C4-2B (cell line): ENCODE results near the gene SLC66A3.

Experiments
- H3K27ac ChIP-seq: fragments of 450-650 bp; 2 replicates; pipeline ENCODE4 v1.5.1; 2017
- ZFX ChIP-seq: fragments of 450-650 bp; IDR thresholded peaks from 2 replicates; pipeline ENCODE4 v1.6.1; 2017
- TF ChIP-seq, protein P1 (sequence below): fragments of 450-650 bp; conservative IDR thresholded peaks from 2 replicates; pipeline ENCODE4 v1.5.1; 2017; ENCODE audit warnings: mild to moderate bottlenecking

SLC66A3 gene

DNA sequence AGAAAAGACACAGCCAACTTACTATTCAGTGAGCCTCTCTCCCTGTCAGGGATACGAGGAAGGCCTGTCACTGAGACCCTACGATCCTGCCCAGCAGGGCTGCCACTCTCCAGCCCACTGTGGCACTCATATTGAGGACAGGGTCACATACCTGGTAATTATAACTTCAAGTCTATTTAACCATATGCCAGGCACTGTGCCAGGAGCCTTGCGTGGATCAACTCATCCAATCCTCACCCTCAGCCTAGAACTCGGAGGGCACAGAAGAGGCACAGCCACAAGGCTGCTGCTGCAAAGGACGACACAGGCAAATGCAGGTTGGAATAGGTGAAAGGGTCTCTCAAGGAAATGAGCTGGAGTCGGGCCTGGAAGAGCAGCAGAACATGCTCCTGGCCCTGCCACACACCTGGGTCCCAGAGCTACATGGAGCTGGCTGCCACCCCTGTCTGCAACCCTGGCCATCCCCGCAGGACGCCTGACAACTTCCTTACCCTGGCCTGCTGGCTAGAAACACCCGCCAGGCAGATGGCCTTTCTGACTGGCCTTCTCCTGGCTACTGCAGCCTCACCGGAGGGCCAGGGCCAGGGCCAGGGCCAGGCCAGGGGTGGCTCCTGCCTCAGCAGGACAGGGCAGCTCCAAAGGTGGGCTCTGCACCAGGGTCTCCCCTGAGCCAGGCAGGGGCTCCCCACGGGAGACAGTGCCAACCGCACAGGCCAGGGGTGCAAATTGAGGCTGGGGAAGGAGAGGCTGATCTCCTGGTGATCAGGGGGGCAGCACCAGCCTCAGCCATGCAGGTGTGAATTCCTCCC lies 32.1 kb upstream of the SLC66A3 start:
- no peak overlapping the region for H3K27ac ChIP-seq
- TF ChIP-seq, protein P1, sequence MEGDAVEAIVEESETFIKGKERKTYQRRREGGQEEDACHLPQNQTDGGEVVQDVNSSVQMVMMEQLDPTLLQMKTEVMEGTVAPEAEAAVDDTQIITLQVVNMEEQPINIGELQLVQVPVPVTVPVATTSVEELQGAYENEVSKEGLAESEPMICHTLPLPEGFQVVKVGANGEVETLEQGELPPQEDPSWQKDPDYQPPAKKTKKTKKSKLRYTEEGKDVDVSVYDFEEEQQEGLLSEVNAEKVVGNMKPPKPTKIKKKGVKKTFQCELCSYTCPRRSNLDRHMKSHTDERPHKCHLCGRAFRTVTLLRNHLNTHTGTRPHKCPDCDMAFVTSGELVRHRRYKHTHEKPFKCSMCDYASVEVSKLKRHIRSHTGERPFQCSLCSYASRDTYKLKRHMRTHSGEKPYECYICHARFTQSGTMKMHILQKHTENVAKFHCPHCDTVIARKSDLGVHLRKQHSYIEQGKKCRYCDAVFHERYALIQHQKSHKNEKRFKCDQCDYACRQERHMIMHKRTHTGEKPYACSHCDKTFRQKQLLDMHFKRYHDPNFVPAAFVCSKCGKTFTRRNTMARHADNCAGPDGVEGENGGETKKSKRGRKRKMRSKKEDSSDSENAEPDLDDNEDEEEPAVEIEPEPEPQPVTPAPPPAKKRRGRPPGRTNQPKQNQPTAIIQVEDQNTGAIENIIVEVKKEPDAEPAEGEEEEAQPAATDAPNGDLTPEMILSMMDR: no peak
- no peak for TF ChIP-seq ZFX

DNA sequence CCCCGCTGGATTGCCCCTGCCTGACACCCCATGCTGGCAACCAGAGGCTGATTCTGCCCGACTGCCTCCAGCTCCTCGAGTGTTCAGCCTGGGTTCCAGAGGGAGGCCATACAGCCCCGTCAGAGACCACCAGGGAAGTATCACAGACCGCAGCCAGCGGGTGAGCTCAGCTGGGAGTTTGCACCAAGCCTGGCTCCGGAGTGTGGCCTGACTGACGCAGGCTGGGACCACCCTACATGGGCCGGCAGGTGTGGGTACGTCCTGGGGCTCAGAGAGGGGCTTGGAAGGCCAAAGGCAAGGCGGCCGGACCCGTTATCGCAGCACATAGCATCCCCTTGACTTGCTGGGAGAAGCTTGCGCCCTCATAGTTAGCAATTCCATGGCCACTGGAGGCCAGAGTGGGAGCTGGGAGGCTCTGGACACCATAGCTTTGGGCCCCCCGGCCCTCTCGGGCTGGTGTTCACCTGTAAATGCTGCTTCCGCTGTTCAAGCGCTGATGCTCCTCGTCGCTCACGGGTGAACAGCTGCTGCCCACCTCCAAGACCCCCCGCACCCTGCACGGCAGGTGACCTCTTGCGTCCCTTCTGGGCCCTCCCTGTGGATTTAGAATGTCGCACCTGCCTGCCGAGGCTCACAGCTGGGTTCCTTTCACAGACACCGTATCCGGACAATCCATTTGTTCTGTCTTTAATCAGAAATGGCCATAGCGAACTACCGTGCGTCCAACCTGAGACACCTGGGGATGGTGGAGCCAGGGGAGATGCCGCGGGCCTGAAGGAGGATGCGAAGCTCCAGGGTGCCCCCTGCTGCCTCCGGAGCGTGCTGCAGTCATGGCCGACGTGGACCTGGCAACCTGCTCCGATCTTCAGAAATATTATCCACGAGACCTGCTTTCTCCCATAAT lies 31.2 kb upstream of the SLC66A3 start:
- TF ChIP-seq, protein P1: peak; percentile 92
- no peak for TF ChIP-seq ZFX
- no peak overlapping the region for H3K27ac ChIP-seq

DNA sequence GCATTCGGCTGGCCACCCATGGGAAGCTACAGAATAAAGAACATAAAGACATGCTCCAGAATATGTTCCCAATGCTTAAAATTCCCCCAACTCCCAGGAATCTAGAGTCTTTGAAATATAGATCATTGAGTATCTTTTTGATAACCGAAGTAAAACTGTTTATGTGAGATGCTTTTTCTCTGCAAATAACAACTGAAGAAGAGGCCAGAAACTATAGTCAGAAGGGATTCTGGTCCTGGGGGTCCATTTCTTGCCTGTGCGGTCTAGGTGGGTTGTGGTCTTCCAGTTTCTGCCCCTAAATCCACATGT lies 30.6 kb upstream of the SLC66A3 start:
- no peak for TF ChIP-seq ZFX
- TF ChIP-seq, protein P1: peak; percentile 70
- no peak overlapping the region for H3K27ac ChIP-seq

DNA sequence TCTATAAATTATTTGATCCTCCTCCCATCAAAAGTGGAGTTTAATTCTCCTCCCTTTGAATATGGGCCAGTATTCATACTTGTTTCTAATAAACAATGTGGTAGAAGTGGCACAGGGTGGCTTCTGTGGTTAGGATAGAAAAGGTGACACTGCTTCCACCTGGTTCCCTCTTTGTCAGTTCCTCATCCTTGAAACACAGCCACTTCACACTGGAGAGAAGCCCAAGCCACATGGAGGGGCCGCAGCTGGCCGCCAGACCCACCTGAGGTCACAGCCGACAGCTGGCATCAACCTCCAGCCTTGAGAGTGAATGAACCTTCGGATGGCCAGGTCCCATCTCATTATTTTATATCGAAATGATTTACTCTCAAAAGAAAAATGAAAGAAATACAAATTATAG lies 27.5 kb upstream of the SLC66A3 start:
- no peak for TF ChIP-seq ZFX
- TF ChIP-seq, protein P1: no peak
- no peak overlapping the region for H3K27ac ChIP-seq

DNA sequence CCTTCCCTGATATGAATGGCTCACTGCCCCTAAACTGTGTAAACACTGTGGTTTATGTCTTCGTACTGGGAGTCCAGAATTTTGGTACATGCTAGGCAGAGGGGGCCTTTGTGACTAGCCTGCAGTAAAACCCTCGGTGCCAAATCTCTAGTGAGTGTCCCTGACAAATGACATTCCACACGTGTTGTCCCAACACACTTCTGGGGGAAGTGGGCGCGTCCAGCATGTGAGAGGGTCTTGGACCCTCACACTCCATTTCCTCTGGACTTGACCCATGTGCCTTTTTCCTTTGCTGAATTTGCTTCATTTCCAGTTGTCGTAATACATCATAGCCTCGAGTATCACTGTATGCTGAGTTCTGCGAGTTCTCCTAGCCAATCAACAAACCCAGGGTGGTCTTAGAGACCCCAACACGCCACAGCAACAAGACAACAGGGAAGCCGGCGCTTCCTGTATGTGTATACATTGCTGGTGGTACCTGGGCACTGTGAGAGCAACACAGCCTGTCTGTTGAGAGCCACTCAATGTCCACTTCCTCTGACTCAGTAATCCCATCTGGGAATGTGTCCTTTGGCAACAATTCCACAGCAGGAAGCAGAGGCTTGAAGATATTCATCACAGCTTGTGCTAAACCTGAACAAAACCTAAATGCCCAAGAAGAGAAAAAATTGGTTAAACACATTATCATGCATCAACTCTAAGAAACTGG lies 26.9 kb upstream of the SLC66A3 start:
- TF ChIP-seq ZFX: no peak
- TF ChIP-seq, protein P1: no peak

DNA sequence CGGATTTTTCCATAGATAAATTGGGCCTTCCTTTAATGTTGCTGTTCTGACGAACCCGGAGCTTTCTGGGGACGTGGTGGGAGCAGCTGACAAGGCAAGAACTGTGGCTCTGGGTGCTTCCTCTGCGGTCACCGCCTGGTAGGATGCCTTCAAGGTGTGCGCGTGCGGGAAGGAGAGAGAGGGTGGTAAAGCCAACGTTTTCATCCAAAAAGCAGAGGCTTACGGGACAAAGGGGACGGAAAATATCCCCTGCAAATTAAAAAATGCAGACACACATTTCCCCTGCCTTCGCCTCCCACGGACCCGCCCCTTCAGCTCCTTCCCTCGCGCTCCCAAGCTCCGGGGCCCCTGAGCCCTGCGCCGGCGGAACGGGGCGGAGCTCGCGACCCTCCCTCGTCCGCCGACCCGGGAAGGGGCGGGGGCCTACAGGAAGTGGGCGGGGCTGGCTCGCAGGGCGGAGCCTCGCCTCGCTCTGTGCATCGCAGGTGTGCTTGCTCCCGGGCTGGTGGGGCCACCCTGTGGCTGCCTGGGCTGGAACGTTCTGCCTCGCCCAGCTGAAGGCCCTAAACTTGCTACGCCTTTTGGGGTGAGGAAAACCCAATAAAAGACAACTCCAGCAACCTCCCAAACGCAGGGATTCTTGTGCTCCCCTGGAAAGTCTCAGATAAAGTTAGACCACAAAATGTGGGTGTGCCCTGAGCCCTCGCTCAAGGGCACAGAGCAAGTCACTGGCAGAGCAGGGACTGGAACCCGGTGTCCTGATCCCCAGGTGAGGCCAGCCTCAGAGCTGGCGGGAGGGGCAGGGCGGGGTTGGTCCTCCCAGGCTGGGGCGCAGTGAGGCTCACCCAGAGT lies 25.4 kb upstream of the SLC66A3 start:
- H3K27ac ChIP-seq: no peak overlapping the region
- no peak for TF ChIP-seq ZFX
- TF ChIP-seq, protein P1: peak; percentile 60

More for the DNA sequence above, 26.9 kb upstream of the SLC66A3 start:
- H3K27ac ChIP-seq: no peak overlapping the region
